ENCODE results near the gene ZNHIT6.

GRCh38 chr1:85607921-85608265, 100.3 kb downstream of the ZNHIT6 start:
- no peak for TF ChIP-seq CTCF (IDR thresholded peaks at IDR 0.05; ENCODE audit: insufficient read depth, low read length, poor library complexity, severe bottlenecking)
- no peak for TF ChIP-seq EZH2phosphoT487 (conservative IDR thresholded peaks at IDR 0.05; ENCODE audit: low read length)
